K562 (cell line): Measurements from ENCODE around the gene PCBP3. TPM values are rescaled to one million over a fixed set of nuclear protein-coding genes. Genes with fewer than 3 reads are reported as not detected.

Source experiments
- ATAC-seq: fragments of 200-7000 bp; cut with Tn5 transposase; 3 replicates; pipeline ENCODE4 v1.9.1; 2020; ENCODE audit warnings: moderate library complexity
- BruUV-seq: library from RNA; stranded (reverse); fragments of 400-500 nt; replicated peaks from 2 replicates; lab custom pipeline; 2021; lab: Mats Ljungman, UMichigan
- CTCF ChIA-PET: fragments of 300-600 bp; formaldehyde crosslinking; extraction: SDS; loops from one replicate; lab custom pipeline; 2021; ENCODE audit warnings: low intra/inter-chr PET ratio; lab: Yijun Ruan, JAX
- POLR2A ChIA-PET: fragments of 300-600, 350-650 bp; sonication (Branson Sonifier 250); formaldehyde crosslinking; extraction: SDS; loops from one replicate; lab custom pipeline; 2021; ENCODE audit warnings: antibody characterized with exemption, inconsistent platforms; lab: Yijun Ruan, JAX
- DNase-seq, 4 experiments: peaks; one replicate each; pipeline versions ENCODE4 v3.0.0 to v3.0.0-alpha.2; 2011 to 2018; ENCODE audit warnings: low spot score in 3 of 4, mixed read lengths in 3 of 4; ENCODE audit errors: extremely low read depth in 1 of 4
- FAIRE-seq: peaks from 2 replicates; lab custom pipeline; 2011; peaks lifted over from hg19 to GRCh38; lab: Jason Lieb, UNC
- H2AFZ ChIP-seq: 2 replicates; pipeline ENCODE4 v1.6.0; 2011; ENCODE audit warnings: low read depth, low read length, control low read depth, inconsistent platforms
- H3K27ac ChIP-seq: fragments of 200-600 bp; 3 replicates; pipeline ENCODE4 v1.8.0; 2011; ENCODE audit warnings: low read depth, mild to moderate bottlenecking, control low read depth, inconsistent platforms, low read length, moderate library complexity, mixed read lengths; ENCODE audit errors: extremely low read depth
- H3K27me3 ChIP-seq, 2 experiments: fragments of 300-600 bp in 1 of 2; 2 replicates in 1 of 2; 3 replicates in 1 of 2; pipeline versions ENCODE4 v1.6.0 to v1.8.0; 2011; ENCODE audit warnings: inconsistent platforms in 2 of 2, low read length in 2 of 2, mild to moderate bottlenecking in 1 of 2, mixed read lengths in 1 of 2, moderate library complexity in 1 of 2; ENCODE audit not compliant: control insufficient read depth in 2 of 2, insufficient read depth in 2 of 2
- H3K36me3 ChIP-seq: fragments of 300-600 bp; 3 replicates; pipeline ENCODE4 v1.8.0; 2011; ENCODE audit warnings: mild to moderate bottlenecking, low read length, inconsistent platforms; ENCODE audit not compliant: control insufficient read depth, insufficient read depth
- H3K4me1 ChIP-seq, 2 experiments: fragments of 200-600 bp in 1 of 2; replicated peaks in 1 of 2; 2 replicates in 1 of 2; 3 replicates in 1 of 2; pipeline versions ENCODE4 v1.5.1 to v1.8.0; 2011; ENCODE audit warnings: inconsistent platforms in 2 of 2, low read length in 2 of 2, mild to moderate bottlenecking in 1 of 2, mixed read lengths in 1 of 2, moderate library complexity in 1 of 2; ENCODE audit not compliant: control insufficient read depth in 2 of 2, insufficient read depth in 2 of 2
- H3K4me2 ChIP-seq: 2 replicates; pipeline ENCODE4 v1.6.1; 2011; ENCODE audit warnings: low read length, control low read depth, inconsistent platforms, mixed read lengths; ENCODE audit not compliant: insufficient read depth
- H3K4me3 ChIP-seq: fragments of 200-600 bp; sonication (generic), shearing (Covaris generic); 2 replicates; pipeline ENCODE4 v1.5.1; 2016; ENCODE audit warnings: control low read depth, inconsistent platforms
- H3K79me2 ChIP-seq: fragments of 200-600 bp; 3 replicates; pipeline ENCODE4 v1.8.0; 2011; ENCODE audit warnings: low read length, inconsistent platforms; ENCODE audit not compliant: control insufficient read depth, insufficient read depth
- H3K9ac ChIP-seq, 2 experiments: 2 replicates each; pipeline versions ENCODE4 v1.6.0 to v1.6.1; 2011; ENCODE audit warnings: low read depth in 2 of 2, low read length in 2 of 2, control low read depth in 1 of 2, inconsistent platforms in 1 of 2, mild to moderate bottlenecking in 1 of 2, mixed read lengths in 1 of 2; ENCODE audit not compliant: insufficient read depth in 1 of 2
- H3K9me1 ChIP-seq: one replicate; pipeline ENCODE4 v1.6.0; 2011; ENCODE audit warnings: inconsistent platforms, mild to moderate bottlenecking, low read length, moderate library complexity; ENCODE audit not compliant: control insufficient read depth, insufficient read depth
- H3K9me3 ChIP-seq: replicated peaks from 2 replicates; pipeline ENCODE4 v1.5.1; 2011; ENCODE audit warnings: low read depth, low read length, inconsistent platforms; ENCODE audit not compliant: control insufficient read depth, insufficient read depth
- H4K20me1 ChIP-seq: replicated peaks from 2 replicates; pipeline ENCODE4 v1.6.1; 2011; ENCODE audit warnings: low read length, inconsistent platforms, mixed read lengths; ENCODE audit not compliant: control insufficient read depth, insufficient read depth
- BMI1 ChIP-seq: fragments of 150-350 bp; IDR thresholded peaks from 2 replicates; pipeline ENCODE4 v1.6.1; 2014; ENCODE audit warnings: low read length
- CBX2 ChIP-seq: fragments of 200-600 bp; sonication (generic); IDR thresholded peaks from one replicate; pipeline ENCODE4 v1.6.1; 2012; ENCODE audit warnings: mild to moderate bottlenecking, low read length, inconsistent platforms; ENCODE audit not compliant: insufficient read depth, poor library complexity, severe bottlenecking
- CTBP1 ChIP-seq: fragments of 450-650 bp; IDR thresholded peaks from 2 replicates; pipeline ENCODE4 v1.6.1; 2016; ENCODE audit warnings: borderline replicate concordance
- CUX1 ChIP-seq: fragments of 200-800 bp; sonication (Bioruptor generic); IDR thresholded peaks from 2 replicates; pipeline ENCODE4 v1.6.1; 2016; ENCODE audit warnings: missing genetic modification characterization, missing compliant biosample characterization
- HMGN3 ChIP-seq: IDR thresholded peaks from 2 replicates; pipeline ENCODE4 v1.6.1; 2011; ENCODE audit warnings: borderline replicate concordance, low read depth, mild to moderate bottlenecking, mixed read lengths, low read length; ENCODE audit not compliant: insufficient read length; ENCODE audit errors: extremely low read depth
- JUN ChIP-seq, 2 experiments: sonication (generic) in 1 of 2; formaldehyde crosslinking in 1 of 2; IDR thresholded peaks; 2 replicates each; pipeline versions ENCODE4 v1.6.1 to v1.8.0; 2012 to 2022; ENCODE audit warnings: borderline replicate concordance in 2 of 2, mild to moderate bottlenecking in 2 of 2, improper control_type of control experiment in 1 of 2, low read depth in 1 of 2, low read length in 1 of 2, missing genetic modification reagents in 1 of 2
- KLF10 ChIP-seq: fragments of 250-450 bp; sonication (Bioruptor Pico); IDR thresholded peaks from 2 replicates; pipeline ENCODE4 v1.6.1; 2021; ENCODE audit warnings: matching md5 sums
- MCM3 ChIP-seq: fragments of 450-650 bp; IDR thresholded peaks from 2 replicates; pipeline ENCODE4 v1.6.1; 2016
- OTX1 ChIP-seq: fragments of 450-650 bp; formaldehyde crosslinking; IDR thresholded peaks from 2 replicates; pipeline ENCODE4 v1.4.0; 2022; ENCODE audit warnings: mild to moderate bottlenecking
- PTBP1 ChIP-seq: fragments of 200-400 bp; formaldehyde crosslinking; IDR thresholded peaks from 2 replicates; pipeline ENCODE4 v1.6.1; 2017; ENCODE audit warnings: low read depth, low read length
- RAD51 ChIP-seq: fragments of 450-650 bp; IDR thresholded peaks from 2 replicates; pipeline ENCODE4 v1.7.1; 2016; ENCODE audit warnings: low read depth, mild to moderate bottlenecking, borderline replicate concordance
- RNF2 ChIP-seq: sonication (generic); IDR thresholded peaks from 2 replicates; pipeline ENCODE4 v1.6.1; 2016
- TBP ChIP-seq: optimal IDR thresholded peaks from 2 replicates; pipeline ENCODE3; 2011; ENCODE audit warnings: low read depth, low read length, improper control_type of control experiment
- TCF3 ChIP-seq: sonication (generic); formaldehyde crosslinking; IDR thresholded peaks from 2 replicates; pipeline ENCODE4 v1.4.0; 2020; ENCODE audit warnings: mild to moderate bottlenecking, missing genetic modification reagents
- THRAP3 ChIP-seq: fragments of 450-650 bp; IDR thresholded peaks from 2 replicates; pipeline ENCODE4 v1.6.1; 2016; ENCODE audit warnings: mild to moderate bottlenecking, inconsistent platforms, borderline replicate concordance
- ZC3H4 ChIP-seq: sonication (generic); formaldehyde crosslinking; IDR thresholded peaks from 2 replicates; pipeline ENCODE4 v1.9.0; 2021; ENCODE audit warnings: missing genetic modification reagents, borderline replicate concordance
- ZNF212 ChIP-seq: fragments of 450-650 bp; formaldehyde crosslinking; IDR thresholded peaks from 2 replicates; pipeline ENCODE4 v1.4.0; 2020; ENCODE audit warnings: mild to moderate bottlenecking
- ZNF354B ChIP-seq: fragments of 250-450 bp; sonication (Bioruptor Pico); IDR thresholded peaks from 2 replicates; pipeline ENCODE4 v1.4.0; 2020
- ZNF431 ChIP-seq: sonication (generic); formaldehyde crosslinking; IDR thresholded peaks from 2 replicates; pipeline ENCODE4 v1.8.0; 2022; ENCODE audit warnings: mild to moderate bottlenecking, missing genetic modification reagents
- ZNF830 ChIP-seq: fragments of 250-450 bp; sonication (Bioruptor Pico); IDR thresholded peaks from 2 replicates; pipeline ENCODE4 v1.5.0; 2021; ENCODE audit warnings: mild to moderate bottlenecking
- WGBS: fragments of 100-300 bp; shearing (Covaris generic); methylation state at CpG from one replicate; pipeline ENCODE4 v1.1.6; 2016; ENCODE audit warnings: low coverage, mixed read lengths; ENCODE audit not compliant: insufficient coverage; ENCODE audit errors: missing lambda C conversion rate; 5-methylcytosine and 5-hydroxymethylcytosine counted together
- in situ Hi-C: fragments of 300-500 bp; cut with MboI; formaldehyde crosslinking; loops from 4 replicates; pipeline ENCODE4 v1.15.0; 2018; ENCODE audit warnings: inconsistent platforms, mixed read lengths
- intact Hi-C: fragments of 100-400 bp; cut with micrococcal nuclease; formaldehyde crosslinking; loops from 2 replicates; pipeline ENCODE4 v1.14.2; 2022
- polyA plus RNA-seq, 8 experiments: library from polyadenylated mRNA; depleted of rRNA in 4 of 8; stranded (reverse) in 5 of 8; unstranded in 3 of 8; fragments of >200 nt; fragmentation: Nextera tagmentation in 2 of 8; fragmentation: Illumina TruSeq in 1 of 8; extraction: Ambion mirVana in 2 of 8; extraction: Trizol in 1 of 8; gene quantifications; 2 replicates each; pipeline versions ENCODE4 v1.2.1 to v1.2.3, GENCODE V29; 2011 to 2014; ENCODE audit warnings: inconsistent platforms in 1 of 8, missing spikeins in 1 of 8
- total RNA-seq, 7 experiments: library from RNA; depleted of rRNA in 6 of 7; stranded (reverse); fragments of >200 nt in 6 of 7; fragmentation: Illumina TruSeq in 2 of 7; extraction: Trizol in 2 of 7; gene quantifications; 2 replicates each; pipeline versions ENCODE4 v1.2.1 to v1.2.3, GENCODE V29; 2011 to 2021; ENCODE audit warnings: low replicate concordance in 1 of 7

Gene PCBP3
- total and polyA plus RNA-seq, 9 of the 15 experiments (the other 6 are each of a cell fraction or from before 2014, with no cell fraction given) = 0.18 TPM; not detected in 8

GRCh38 chr21:45865106-45865835 is 221.7 kb downstream of the PCBP3 start:
- in situ Hi-C loops = no loop called here

More at GRCh38 chr21:45865106-45865835, 221.7 kb downstream of the PCBP3 start:
- no peaks in the 10 kb centered on the region for H3K36me3 ChIP-seq
- no TSS peak for BruUV-seq
- no peak overlapping the region for H3K27ac ChIP-seq
- 5% methylated on average over 27 of the region's 27 CpGs for WGBS
- H3K4me3 ChIP-seq = no peak overlapping the region
- CTCF ChIA-PET = no interaction called here
- FAIRE-seq (no peak), ATAC-seq (no peak), DNase-seq (no peak)
- H3K4me2 ChIP-seq = no peak overlapping the region
- no peak overlapping the region for H3K9ac ChIP-seq
- intact Hi-C loops = no loop called here
- H3K27me3 ChIP-seq = peaks cover 73 to 85% of the 10 kb centered on the region in 2 experiments
- TF ChIP-seq THRAP3 (no peak), RNF2 (no peak), CUX1 (CRISPR knock-in tag) (no peak), KLF10 (CRISPR knock-in tag) (no peak), RAD51 (no peak), OTX1 (CRISPR knock-in tag) (no peak), ZNF354B (CRISPR knock-in tag) (no peak), ZNF212 (no peak), ZNF830 (CRISPR knock-in tag) (no peak), ZC3H4 (CRISPR knock-in tag) (no peak), CBX2 (no peak), PTBP1 (no peak), TBP (no peak), ZNF431 (no peak), CTBP1 (no peak), HMGN3 (no peak), JUN (IDR thresholded peaks at IDR 0.05; ENCODE audit: borderline replicate concordance, low read depth, low read length) (no peak), JUN (CRISPR knock-in tag; IDR thresholded peaks at IDR 0.05; ENCODE audit: borderline replicate concordance) (no peak), TCF3 (no peak), MCM3 (no peak), BMI1 (no peak)
- H3K4me1 ChIP-seq = peaks cover 0 to 8% of the 10 kb centered on the region in 2 experiments; a peak in 1 of 5 replicates
- H2AFZ ChIP-seq = no peak overlapping the region
- H3K9me3 ChIP-seq = no peaks in the 10 kb centered on the region
- H4K20me1 ChIP-seq = peaks cover 20% of the 10 kb centered on the region
- H3K9me1 ChIP-seq = no peaks in the 10 kb centered on the region
- H3K79me2 ChIP-seq = no peaks in the 10 kb centered on the region
- POLR2A ChIA-PET = no interaction called here
